NCI-H1048 (cell line): ENCODE data around the gene PDIA5.

Experiments used
- DNase-seq: peaks from one replicate; lab custom pipeline; 2025; lab: John Stamatoyannopoulos, UW

Gene PDIA5

GRCh38 chr3:123066896-123067688 lies at the start of gene PDIA5:
Gene PDIA5, plus strand, starts transcription at chr3:123067025. Its CDS starts 140 bp downstream, at chr3:123067165.
- peak; percentile 74 for DNase-seq

- DNase-seq: no peak
Measured at GRCh38 chr3:123018683-123019082, 48.1 kb upstream of the PDIA5 start.

GRCh38 chr3:123019161-123019560 lies 47.7 kb upstream of the PDIA5 start:
- DNase-seq: no peak

- DNase-seq: no peak
Measured at GRCh38 chr3:123019591-123019990, 47.2 kb upstream of the PDIA5 start.

GRCh38 chr3:123020709-123021108 lies 46.1 kb upstream of the PDIA5 start:
- DNase-seq: no peak

- no peak for DNase-seq
Measured at GRCh38 chr3:123021388-123021787, 45.4 kb upstream of the PDIA5 start.

- DNase-seq: no peak
Measured at GRCh38 chr3:123021996-123022510, 44.8 kb upstream of the PDIA5 start.

GRCh38 chr3:123024056-123024455 lies 42.8 kb upstream of the PDIA5 start:
- DNase-seq: no peak

GRCh38 chr3:123025642-123026521 lies 40.9 kb upstream of the PDIA5 start:
- no peak for DNase-seq

- no peak for DNase-seq
Measured at GRCh38 chr3:123026565-123027291, 40.1 kb upstream of the PDIA5 start.

GRCh38 chr3:123027292-123028232 lies 39.3 kb upstream of the PDIA5 start, which contains the start of gene SEMA5B:
Gene SEMA5B, minus strand, starts transcription at chr3:123027763. Its CDS starts 66,500 bp downstream, at chr3:122961263.
- no peak for DNase-seq

- DNase-seq: no peak
Measured at GRCh38 chr3:123028233-123028828, 38.5 kb upstream of the PDIA5 start.

- DNase-seq: no peak
Measured at GRCh38 chr3:123031051-123031450, 35.8 kb upstream of the PDIA5 start.

- DNase-seq: no peak
Measured at GRCh38 chr3:123032057-123032456, 34.8 kb upstream of the PDIA5 start.

- DNase-seq: no peak
Measured at GRCh38 chr3:123034120-123034519, 32.7 kb upstream of the PDIA5 start.

- DNase-seq: no peak
Measured at GRCh38 chr3:123034996-123035395, 31.8 kb upstream of the PDIA5 start.

GRCh38 chr3:123036352-123037014 lies 30.3 kb upstream of the PDIA5 start:
- DNase-seq: no peak

GRCh38 chr3:123037015-123037375 lies 29.8 kb upstream of the PDIA5 start:
- DNase-seq: no peak

GRCh38 chr3:123038751-123039150 lies 28.1 kb upstream of the PDIA5 start:
- no peak for DNase-seq

GRCh38 chr3:123039178-123039577 lies 27.6 kb upstream of the PDIA5 start:
- DNase-seq: no peak
